Measurements from ENCODE around the gene CYP8B1. TPM values are rescaled to one million over a fixed set of nuclear protein-coding genes. Genes with fewer than 3 reads are reported as not detected.

The CYP8B1 gene
- total and polyA plus RNA-seq, 9 of the 15 experiments (the other 6 are each of a cell fraction or from before 2014, with no cell fraction given), result 0.04 TPM; not detected in 8

- TF ChIP-seq E2F1 (CRISPR knock-in tag; IDR thresholded peaks at IDR 0.05), result no peak
- 0 out of 2 replicates have a peak, but pooled peaks have one; percentile 42 for TF ChIP-seq ELF4 (CRISPR knock-in tag; IDR thresholded peaks at IDR 0.05)
- peak; percentile 99 for TF ChIP-seq DEAF1 (CRISPR knock-in tag; IDR thresholded peaks at IDR 0.05)
- no peak for TF ChIP-seq ZNF316 (IDR thresholded peaks at IDR 0.05)
- peak; percentile 92 for TF ChIP-seq GABPA (tag; conservative IDR thresholded peaks at IDR 0.05; ENCODE audit: low read depth)
- TF ChIP-seq GTF2B (IDR thresholded peaks at IDR 0.05; ENCODE audit: extremely low read depth, insufficient read length), result no peak
- TF ChIP-seq SP1 (CRISPR knock-in tag; IDR thresholded peaks at IDR 0.05), result peak; percentile 68
- no peak for TF ChIP-seq PRPF4 (IDR thresholded peaks at IDR 0.05; ENCODE audit: insufficient read depth, low read depth, low read length, poor library complexity, severe bottlenecking)
- peak; percentile 70 for TF ChIP-seq RBFOX2 (IDR thresholded peaks at IDR 0.05; ENCODE audit: low read depth, low read length)
- 0 out of 2 replicates have a peak, but pooled peaks have one; percentile 36 for TF ChIP-seq ZNF143 (CRISPR knock-in tag; IDR thresholded peaks at IDR 0.05)
- TF ChIP-seq ATF4 (CRISPR knock-in tag; IDR thresholded peaks at IDR 0.05), result peak; percentile 46; the same call in 1 of the 2 replicates
- TF ChIP-seq POLR2A (conservative IDR thresholded peaks at IDR 0.05), result peak; percentile 40
- no peak for TF ChIP-seq NR4A1 (CRISPR knock-in tag; IDR thresholded peaks at IDR 0.05)
- no peak for TF ChIP-seq NR4A1 (tag; IDR thresholded peaks at IDR 0.05)
- TF ChIP-seq FOXA1 (IDR thresholded peaks at IDR 0.05; ENCODE audit: borderline replicate concordance), result no peak
- TF ChIP-seq SIN3A (IDR thresholded peaks at IDR 0.05; ENCODE audit: borderline replicate concordance in 2 of 2, control insufficient read depth in 1 of 2, low read depth in 2 of 2, low read length in 2 of 2), result 0 out of 4 replicates have a peak, but pooled peaks of 1 of the 2 experiments have one; percentile 19
- no peak for TF ChIP-seq TAF9B (IDR thresholded peaks at IDR 0.05; ENCODE audit: partially characterized antibody)
- TF ChIP-seq JUN (IDR thresholded peaks at IDR 0.05; ENCODE audit: borderline replicate concordance, low read depth, low read length), result no peak
- TF ChIP-seq JUN (CRISPR knock-in tag; IDR thresholded peaks at IDR 0.05; ENCODE audit: borderline replicate concordance), result no peak
- no peak for TF ChIP-seq ZSCAN32 (CRISPR knock-in tag; IDR thresholded peaks at IDR 0.05)
- no peak for TF ChIP-seq SAFB (IDR thresholded peaks at IDR 0.05; ENCODE audit: borderline replicate concordance, low read depth, low read length)
- TF ChIP-seq ZFP30 (CRISPR knock-in tag; IDR thresholded peaks at IDR 0.05; ENCODE audit: borderline replicate concordance), result no peak
- TF ChIP-seq MAZ (CRISPR knock-in tag; conservative IDR thresholded peaks at IDR 0.05 in 1 of 2, IDR thresholded peaks at IDR 0.05 in 1 of 2), result peak; percentile 96 to 97
These were observed 5.1 kb upstream of the CYP8B1 start (continued) for GRCh38 chr3:42880601-42881451.

Measured in K562 (cell line).